Measurements from ENCODE around the gene FGF4.
"Not testable (repeated sequence)": the region's sequence is repeated elsewhere in the genome, so short reads cannot be mapped to it uniquely, and the experiment has no call there.

FGF4 gene

GRCh38 chr11:69773626-69774353 is 1.4 kb downstream of the FGF4 start:
- no peak for DNase-seq (ENCODE audit: low read depth)

GRCh38 chr11:69771466-69771865 is 3.7 kb downstream of the FGF4 start:
- DNase-seq (ENCODE audit: low read depth): no peak

GRCh38 chr11:69770540-69770939 is 4.6 kb downstream of the FGF4 start:
- no peak for DNase-seq (ENCODE audit: low read depth)

GRCh38 chr11:69765498-69765995 is 9.6 kb downstream of the FGF4 start:
- no peak for DNase-seq (ENCODE audit: low read depth)

GRCh38 chr11:69764918-69765317 is 10.2 kb downstream of the FGF4 start:
- not testable (repeated sequence) for DNase-seq (ENCODE audit: low read depth)

GRCh38 chr11:69760319-69760718 is 14.8 kb downstream of the FGF4 start:
- no peak for DNase-seq (ENCODE audit: low read depth)

- no peak for DNase-seq (ENCODE audit: low read depth)
Measured at GRCh38 chr11:69752890-69753289, 22.3 kb downstream of the FGF4 start.

- no peak for DNase-seq (ENCODE audit: low read depth)
Measured at GRCh38 chr11:69750875-69751597, 24.1 kb downstream of the FGF4 start.

- DNase-seq (ENCODE audit: low read depth): no peak
Measured at GRCh38 chr11:69750108-69750850, 24.9 kb downstream of the FGF4 start.

GRCh38 chr11:69748637-69749036 is 26.5 kb downstream of the FGF4 start:
- no peak for DNase-seq (ENCODE audit: low read depth)

GRCh38 chr11:69746752-69747742 is 28.1 kb downstream of the FGF4 start:
- no peak for DNase-seq (ENCODE audit: low read depth)

GRCh38 chr11:69746140-69746539 is 29.0 kb downstream of the FGF4 start:
- no peak for DNase-seq (ENCODE audit: low read depth)

- no peak for DNase-seq (ENCODE audit: low read depth)
Measured at GRCh38 chr11:69745201-69745600, 29.9 kb downstream of the FGF4 start.

- DNase-seq (ENCODE audit: low read depth): peak; percentile 12
Measured at GRCh38 chr11:69744435-69744834, 30.7 kb downstream of the FGF4 start.

- DNase-seq (ENCODE audit: low read depth): no peak
Measured at GRCh38 chr11:69734841-69735240, 40.3 kb downstream of the FGF4 start.

GRCh38 chr11:69734367-69734766 is 40.8 kb downstream of the FGF4 start:
- DNase-seq (ENCODE audit: low read depth): no peak

GRCh38 chr11:69732910-69733309 is 42.2 kb downstream of the FGF4 start:
- no peak for DNase-seq (ENCODE audit: low read depth)

- DNase-seq (ENCODE audit: low read depth): no peak
Measured at GRCh38 chr11:69731110-69731509, 44.0 kb downstream of the FGF4 start.

GRCh38 chr11:69730500-69730899 is 44.6 kb downstream of the FGF4 start:
- no peak for DNase-seq (ENCODE audit: low read depth)

GRCh38 chr11:69729252-69729651 is 45.9 kb downstream of the FGF4 start:
- DNase-seq (ENCODE audit: low read depth): no peak

- no peak for DNase-seq (ENCODE audit: low read depth)
Measured at GRCh38 chr11:69727266-69727665, 47.9 kb downstream of the FGF4 start.

- DNase-seq (ENCODE audit: low read depth): no peak
Measured at GRCh38 chr11:69726481-69726880, 48.7 kb downstream of the FGF4 start.

Data from fibroblast of the conjunctiva (primary cell).